Panc1 (cell line): Measurements from ENCODE around the gene IL2RA. TPM values are rescaled to one million over a fixed set of nuclear protein-coding genes. Genes with fewer than 3 reads are reported as not detected.

Source experiments
- ATAC-seq: fragments of 200-7000 bp; cut with Tn5 transposase; 2 replicates; pipeline ENCODE4 v1.9.1; 2020; ENCODE audit warnings: mild to moderate bottlenecking, moderate library complexity
- BruUV-seq: library from RNA; stranded (reverse); fragments of 400-500 nt; replicated peaks from 2 replicates; lab custom pipeline; 2021; lab: Mats Ljungman, UMichigan
- CTCF ChIA-PET: fragments of 300-600 bp; sonication (Branson Sonifier 250); formaldehyde crosslinking; loops from one replicate; lab custom pipeline; 2022; ENCODE audit warnings: antibody characterized with exemption; lab: Charles Lee
- POLR2A ChIA-PET: fragments of 300-600 bp; sonication (Branson Sonifier 250); formaldehyde crosslinking; loops from one replicate; lab custom pipeline; 2022; ENCODE audit warnings: antibody characterized with exemption; lab: Charles Lee
- DNase-seq: peaks from one replicate; pipeline ENCODE4 v3.0.0-alpha.2; 2010; ENCODE audit warnings: low read depth, low spot score
- H3K27ac ChIP-seq: 2 replicates; pipeline ENCODE4 v1.5.1; 2011; ENCODE audit warnings: mild to moderate bottlenecking, low read length, inconsistent platforms
- H3K27me3 ChIP-seq: fragments of 200-500 bp; sonication (Bioruptor generic); 2 replicates; pipeline ENCODE4 v1.6.0; 2014; ENCODE audit warnings: low read length, inconsistent platforms; ENCODE audit not compliant: control insufficient read depth, insufficient read depth
- H3K36me3 ChIP-seq: fragments of 200-500 bp; sonication (Bioruptor generic); 2 replicates; pipeline ENCODE4 v1.5.1; 2014; ENCODE audit warnings: inconsistent platforms, mild to moderate bottlenecking, low read length, moderate library complexity; ENCODE audit not compliant: control insufficient read depth, insufficient read depth
- H3K4me1 ChIP-seq: 2 replicates; pipeline ENCODE4 v1.5.1; 2011; ENCODE audit warnings: inconsistent platforms, mild to moderate bottlenecking, low read length, moderate library complexity; ENCODE audit not compliant: control insufficient read depth, insufficient read depth
- H3K4me3 ChIP-seq, 2 experiments: 2 replicates each; pipeline ENCODE4 v1.5.1; 2011 to 2012; ENCODE audit warnings: low read depth in 2 of 2, low read length in 2 of 2, mild to moderate bottlenecking in 2 of 2, inconsistent platforms in 1 of 2, moderate library complexity in 1 of 2
- H3K9me3 ChIP-seq: fragments of 200-500 bp; sonication (Bioruptor generic); 2 replicates; pipeline ENCODE4 v1.5.1; 2014; ENCODE audit warnings: low read depth, mild to moderate bottlenecking, inconsistent platforms, low read length, moderate library complexity; ENCODE audit not compliant: control insufficient read depth, insufficient read depth
- CTCF ChIP-seq: fragments of 450-650 bp; IDR thresholded peaks from 2 replicates; pipeline ENCODE4 v1.5.1; 2017; ENCODE audit warnings: mild to moderate bottlenecking
- POLR2AphosphoS5 ChIP-seq: IDR thresholded peaks from 2 replicates; pipeline ENCODE4 v1.6.1; 2012; ENCODE audit warnings: mild to moderate bottlenecking, low read depth, low read length, moderate library complexity
- REST ChIP-seq, 2 experiments: IDR thresholded peaks; 2 replicates each; pipeline ENCODE4 v1.6.1; 2011 to 2012; ENCODE audit warnings: low read depth in 2 of 2, control low read depth in 1 of 2, low read length in 1 of 2, mild to moderate bottlenecking in 1 of 2, moderate library complexity in 1 of 2; ENCODE audit not compliant: insufficient read depth in 1 of 2
- SIN3A ChIP-seq: IDR thresholded peaks from 2 replicates; pipeline ENCODE4 v1.6.1; 2012; ENCODE audit warnings: low read depth, mild to moderate bottlenecking, low read length, moderate library complexity, borderline replicate concordance; ENCODE audit not compliant: insufficient read depth
- TCF7L2 ChIP-seq: IDR thresholded peaks from 2 replicates; pipeline ENCODE4 v1.6.1; 2011; ENCODE audit warnings: mild to moderate bottlenecking, low read depth, low read length, inconsistent platforms
- in situ Hi-C: cut with HindIII; loops from 2 replicates; pipeline ENCODE4 v1.10.0; 2016; ENCODE audit warnings: low sequenced_read_pairs, low pct_unique_long_range_greater_than_20kb
- intact Hi-C: fragments of 100-400 bp; cut with micrococcal nuclease; formaldehyde crosslinking; loops from one replicate; pipeline ENCODE4 v1.10.0; 2022; ENCODE audit not compliant: unreplicated experiment
- total RNA-seq: library from RNA; stranded (reverse); gene quantifications from one replicate; pipeline ENCODE4 v1.2.1, GENCODE V29; 2021; ENCODE audit not compliant: unreplicated experiment

The IL2RA gene
- total RNA-seq, 1 experiment from 2014 or later, result 0.33 TPM

GRCh38 chr10:5963591-5963990, 98.6 kb downstream of the IL2RA start:
- H3K36me3 ChIP-seq, result no peaks in the 10 kb centered on the region
- DNase-seq (no peak), ATAC-seq (no peak)
- CTCF ChIA-PET, result no interaction called here
- H3K4me3 ChIP-seq, result no peak overlapping the region
- intact Hi-C loops (no loop called here), in situ Hi-C loops (no loop called here)
- no peaks in the 10 kb centered on the region for H3K9me3 ChIP-seq
- H3K27me3 ChIP-seq, result no peaks in the 10 kb centered on the region
- no TSS peak for BruUV-seq
- no peak overlapping the region for H3K27ac ChIP-seq
- H3K4me1 ChIP-seq, result no peaks in the 10 kb centered on the region
- TF ChIP-seq CTCF, result no peak
- TF ChIP-seq REST (IDR thresholded peaks at IDR 0.05; ENCODE audit: insufficient read depth in 1 of 2, low read depth in 2 of 2, low read length in 1 of 2), result no peak
- TF ChIP-seq TCF7L2, result no peak
- no peak for TF ChIP-seq SIN3A
- no peak for TF ChIP-seq POLR2AphosphoS5
- POLR2A ChIA-PET, result no interaction called here

- ChIA-PET CTCF (no interaction called here), POLR2A (no interaction called here)
- no peak for DNase-seq
Observed at GRCh38 chr10:5963071-5963470, 99.1 kb downstream of the IL2RA start.

More at GRCh38 chr10:5963071-5963470, 99.1 kb downstream of the IL2RA start:
- H3K9me3 ChIP-seq, result no peaks in the 10 kb centered on the region
- no peak overlapping the region for H3K27ac ChIP-seq
- no TSS peak for BruUV-seq
- H3K27me3 ChIP-seq, result no peaks in the 10 kb centered on the region
- no peak overlapping the region for H3K4me3 ChIP-seq
- ATAC-seq, result no peak
- no peak for TF ChIP-seq POLR2AphosphoS5
- no peak for TF ChIP-seq REST (IDR thresholded peaks at IDR 0.05; ENCODE audit: insufficient read depth in 1 of 2, low read depth in 2 of 2, low read length in 1 of 2)
- no peak for TF ChIP-seq TCF7L2
- TF ChIP-seq CTCF, result no peak
- TF ChIP-seq SIN3A, result no peak
- no peaks in the 10 kb centered on the region for H3K36me3 ChIP-seq
- H3K4me1 ChIP-seq, result no peaks in the 10 kb centered on the region
- in situ Hi-C loops, result no loop called here
- intact Hi-C loops, result no loop called here
